T-helper 17 cell (primary cell): ENCODE measurements around the gene PPM1D. TPM values are rescaled to one million over a fixed set of nuclear protein-coding genes. Genes with fewer than 3 reads are reported as not detected.
"Not testable (repeated sequence)": the region's sequence is repeated elsewhere in the genome, so short reads cannot be mapped to it uniquely, and the experiment has no call there.

Experiments used
- ATAC-seq: fragments of 150-1000 bp; cut with Tn5 transposase; 2 replicates; pipeline ENCODE4 v1.10.0; 2021; ENCODE audit warnings: mild to moderate bottlenecking, moderate library complexity
- DNase-seq, 3 donors: peaks; one replicate each; pipeline versions ENCODE4 v3.0.0 to v3.0.0-alpha.2; 2020 to 2021
- H3K9me3 ChIP-seq: one replicate; pipeline ENCODE4 v1.7.0; 2013; ENCODE audit warnings: low read length, mild to moderate bottlenecking; ENCODE audit not compliant: control insufficient read depth, poor library complexity, severe bottlenecking
- H3K27ac Mint-ChIP-seq: one replicate; pipeline ENCODE4 v1.8.0; 2022; ENCODE audit warnings: mild to moderate bottlenecking, moderate library complexity, mixed read lengths
- H3K27me3 Mint-ChIP-seq: one replicate; pipeline ENCODE4 v1.8.0; 2022; ENCODE audit warnings: mixed read lengths
- H3K36me3 Mint-ChIP-seq: one replicate; pipeline ENCODE4 v1.8.0; 2022; ENCODE audit warnings: low read depth, mixed read lengths
- H3K4me1 Mint-ChIP-seq: one replicate; pipeline ENCODE4 v1.8.0; 2022; ENCODE audit warnings: mild to moderate bottlenecking, mixed read lengths
- H3K4me3 Mint-ChIP-seq: one replicate; pipeline ENCODE4 v1.8.0; 2022; ENCODE audit warnings: mild to moderate bottlenecking, moderate library complexity, mixed read lengths
- total RNA-seq, 4 donors: library from RNA in 2 of 4; stranded (reverse) in 2 of 4; gene quantifications; one replicate each; pipeline ENCODE4 v1.2.3 and lab custom pipeline; 2022 to 2026

Gene PPM1D
- total RNA-seq, 2 donors from 2014 or later, result 20.0 to 24.5 TPM

GRCh38 chr17:60599220-60599619 is 773 bp upstream of the PPM1D start:
- ATAC-seq (peak; percentile 16), DNase-seq (no peak)
- Mint-ChIP-seq H3K4me3 (peak overlapping the region; percentile 95), H3K27ac (peak overlapping the region; percentile 95), H3K27me3 (no peaks in the 10 kb centered on the region), H3K36me3 (no peaks in the 10 kb centered on the region), H3K4me1 (peaks cover 25% of the 10 kb centered on the region)
- no peaks in the 10 kb centered on the region for H3K9me3 ChIP-seq

GRCh38 chr17:60600490-60601446 is 775 bp downstream of the PPM1D start:
- Mint-ChIP-seq H3K27me3 (no peaks in the 10 kb centered on the region), H3K4me1 (peaks cover 26% of the 10 kb centered on the region), H3K36me3 (no peaks in the 10 kb centered on the region), H3K27ac (peak overlapping the region; percentile 95), H3K4me3 (peak overlapping the region; percentile 95)
- ATAC-seq, result peak; percentile 22
- DNase-seq, result peak; percentile 40 to 44 (median 40)
- H3K9me3 ChIP-seq, result no peaks in the 10 kb centered on the region

- H3K9me3 ChIP-seq, result no peaks in the 10 kb centered on the region
- peak overlapping the region; percentile 95 for H3K4me3 Mint-ChIP-seq
- no peak for ATAC-seq
- peak overlapping the region; percentile 56 for H3K27ac Mint-ChIP-seq
- no peaks in the 10 kb centered on the region for H3K36me3 Mint-ChIP-seq
- peak in 1 of 3 donors; percentile 13 for DNase-seq
- no peaks in the 10 kb centered on the region for H3K27me3 Mint-ChIP-seq
- H3K4me1 Mint-ChIP-seq, result peaks cover 29% of the 10 kb centered on the region
These were observed 1.7 kb downstream of the PPM1D start for GRCh38 chr17:60601447-60602384.

GRCh38 chr17:60602385-60602742 is 2.4 kb downstream of the PPM1D start:
- ATAC-seq (no peak), DNase-seq (no peak)
- Mint-ChIP-seq H3K4me3 (peak overlapping the region; percentile 95), H3K4me1 (peaks cover 28% of the 10 kb centered on the region), H3K27ac (peak overlapping the region; percentile 56), H3K36me3 (no peaks in the 10 kb centered on the region), H3K27me3 (no peaks in the 10 kb centered on the region)
- no peaks in the 10 kb centered on the region for H3K9me3 ChIP-seq

- H3K9me3 ChIP-seq, result no peaks in the 10 kb centered on the region
- no peaks in the 10 kb centered on the region for H3K27me3 Mint-ChIP-seq
- ATAC-seq (no peak), DNase-seq (no peak)
- H3K36me3 Mint-ChIP-seq, result no peaks in the 10 kb centered on the region
- peaks cover 30% of the 10 kb centered on the region for H3K4me1 Mint-ChIP-seq
- H3K4me3 Mint-ChIP-seq, result peak overlapping the region; percentile 79
- no peak overlapping the region for H3K27ac Mint-ChIP-seq
These were observed 2.9 kb downstream of the PPM1D start for GRCh38 chr17:60602871-60603270.

- H3K27ac Mint-ChIP-seq, DNase-seq, ATAC-seq, H3K4me3 Mint-ChIP-seq, H3K9me3 ChIP-seq, H3K36me3 Mint-ChIP-seq, H3K27me3 Mint-ChIP-seq: not testable (repeated sequence)
- H3K4me1 Mint-ChIP-seq, result peaks cover 24% of the 10 kb centered on the region
These were observed 3.5 kb downstream of the PPM1D start for GRCh38 chr17:60603477-60603876.

GRCh38 chr17:60604686-60605334 is 4.8 kb downstream of the PPM1D start:
- Mint-ChIP-seq H3K4me1 (peaks cover 19% of the 10 kb centered on the region), H3K4me3 (no peak overlapping the region), H3K36me3 (no peaks in the 10 kb centered on the region), H3K27me3 (no peaks in the 10 kb centered on the region), H3K27ac (no peak overlapping the region)
- no peaks in the 10 kb centered on the region for H3K9me3 ChIP-seq
- DNase-seq, result no peak
- ATAC-seq, result no peak

- Mint-ChIP-seq H3K27me3 (no peaks in the 10 kb centered on the region), H3K27ac (no peak overlapping the region), H3K4me3 (no peak overlapping the region), H3K36me3 (no peaks in the 10 kb centered on the region), H3K4me1 (peaks cover 19% of the 10 kb centered on the region)
- ATAC-seq (no peak), DNase-seq (no peak)
- no peaks in the 10 kb centered on the region for H3K9me3 ChIP-seq
These were observed 6.0 kb downstream of the PPM1D start for GRCh38 chr17:60606036-60606435.

- Mint-ChIP-seq H3K27ac (no peak overlapping the region), H3K27me3 (no peaks in the 10 kb centered on the region), H3K4me3 (no peak overlapping the region), H3K4me1 (peaks cover 8% of the 10 kb centered on the region), H3K36me3 (no peaks in the 10 kb centered on the region)
- no peaks in the 10 kb centered on the region for H3K9me3 ChIP-seq
- no peak for DNase-seq
- ATAC-seq, result no peak
These were observed 10.5 kb downstream of the PPM1D start for GRCh38 chr17:60610473-60610872.

GRCh38 chr17:60611321-60611720 is 11.3 kb downstream of the PPM1D start:
- H3K4me3 Mint-ChIP-seq, H3K36me3 Mint-ChIP-seq, ATAC-seq, H3K4me1 Mint-ChIP-seq, DNase-seq, H3K9me3 ChIP-seq, H3K27ac Mint-ChIP-seq, H3K27me3 Mint-ChIP-seq: not testable (repeated sequence)

- Mint-ChIP-seq H3K27ac (no peak overlapping the region), H3K4me3 (no peak overlapping the region), H3K4me1 (peaks cover 6% of the 10 kb centered on the region), H3K27me3 (no peaks in the 10 kb centered on the region), H3K36me3 (no peaks in the 10 kb centered on the region)
- DNase-seq, result no peak
- no peaks in the 10 kb centered on the region for H3K9me3 ChIP-seq
- ATAC-seq, result no peak
These were observed 13.3 kb downstream of the PPM1D start for GRCh38 chr17:60613325-60613724.

GRCh38 chr17:60613796-60614195 is 13.8 kb downstream of the PPM1D start:
- not testable (repeated sequence) for H3K36me3 Mint-ChIP-seq
- peaks cover 10% of the 10 kb centered on the region for H3K4me1 Mint-ChIP-seq

GRCh38 chr17:60614247-60614646 is 14.3 kb downstream of the PPM1D start:
- not testable (repeated sequence) for DNase-seq, ATAC-seq, H3K4me3 Mint-ChIP-seq, H3K9me3 ChIP-seq, H3K36me3 Mint-ChIP-seq, H3K27me3 Mint-ChIP-seq
- Mint-ChIP-seq H3K27ac (peak overlapping the region; percentile 75), H3K4me1 (peaks cover 15% of the 10 kb centered on the region)

More at GRCh38 chr17:60613796-60614195, 13.8 kb downstream of the PPM1D start:
- H3K27ac Mint-ChIP-seq, ATAC-seq, H3K27me3 Mint-ChIP-seq, H3K4me3 Mint-ChIP-seq, DNase-seq, H3K9me3 ChIP-seq: not testable (repeated sequence)
